Sigmoid colon (tissue), 7 donors: Measurements from ENCODE around the gene ALKBH3. TPM values are rescaled to one million over a fixed set of nuclear protein-coding genes. Genes with fewer than 3 reads are reported as not detected.

ENCODE experiments used
- DNase-seq: peaks from one replicate; pipeline ENCODE4 v3.0.0-alpha.2; 2019
- H3K27ac ChIP-seq, 4 donors: fragments of 200-600 bp; sonication (generic); one replicate each; pipeline ENCODE4 v1.5.1; 2016 to 2019; ENCODE audit warnings: mild to moderate bottlenecking in 1 of 4
- H3K27me3 ChIP-seq, 3 donors: fragments of 200-600 bp; sonication (generic); one replicate each; pipeline ENCODE4 v1.5.1; 2019; ENCODE audit warnings: mild to moderate bottlenecking in 1 of 3
- H3K36me3 ChIP-seq, 4 donors: fragments of 200-600 bp; sonication (generic); one replicate each; pipeline ENCODE4 v1.5.1; 2016 to 2019
- H3K4me1 ChIP-seq, 4 donors: fragments of 200-600 bp; sonication (generic); one replicate each; pipeline ENCODE4 v1.5.1; 2017 to 2019
- H3K4me3 ChIP-seq, 4 donors: fragments of 200-600 bp; sonication (generic); one replicate each; pipeline ENCODE4 v1.5.1; 2017 to 2019; ENCODE audit warnings: mild to moderate bottlenecking in 2 of 4, moderate library complexity in 1 of 4
- H3K9me3 ChIP-seq, 4 donors: fragments of 200-600 bp in 3 of 4; sonication (generic) in 3 of 4; one replicate each; pipeline versions ENCODE4 v1.5.1 to v1.6.1; 2013 to 2019
- CTCF ChIP-seq, 4 experiments: fragments of 450-650 bp in 3 of 4; fragments of 200-600 bp in 1 of 4; IDR thresholded peaks; one replicate each; pipeline ENCODE4 v1.5.1; 2016 to 2019; ENCODE audit warnings: antibody characterized with exemption in 4 of 4, mild to moderate bottlenecking in 3 of 4, moderate library complexity in 2 of 4
- EP300 ChIP-seq, 4 donors: sonication (generic); formaldehyde crosslinking; IDR thresholded peaks; one replicate each; pipeline ENCODE4 v1.6.1; 2017; ENCODE audit warnings: antibody characterized with exemption in 4 of 4
- POLR2A ChIP-seq, 2 donors: fragments of 450-650 bp; IDR thresholded peaks; one replicate each; pipeline ENCODE4 v1.6.1; 2016; ENCODE audit warnings: antibody characterized with exemption in 2 of 2, mild to moderate bottlenecking in 2 of 2, moderate library complexity in 2 of 2
- POLR2AphosphoS5 ChIP-seq, 4 donors: sonication (generic); formaldehyde crosslinking; IDR thresholded peaks; one replicate each; pipeline ENCODE4 v1.6.1; 2017; ENCODE audit warnings: antibody characterized with exemption in 4 of 4
- WGBS, 2 donors: extraction: QIAGEN DNeasy Blood & Tissue Kit; methylation state at CpG; one replicate each; pipeline ENCODE4 v1.1.7; 2013; 5-methylcytosine and 5-hydroxymethylcytosine counted together
- intact Hi-C: fragments of 100-400 bp; cut with DNase I; formaldehyde crosslinking; loops from one replicate; pipeline ENCODE4 v1.15.1; 2023
- polyA plus RNA-seq, 3 donors: library from polyadenylated mRNA; stranded (reverse); fragments of 200-250 nt; gene quantifications; one replicate each; pipeline ENCODE4 v1.2.3, GENCODE V29; 2013
- total RNA-seq, 4 donors: library from RNA; depleted of rRNA; stranded (reverse); fragments of >200 nt; gene quantifications; one replicate each; pipeline ENCODE4 v1.1.0, GENCODE V29; 2016
- donor health status: healthy with polysubstance abuse.
- donor health status: Bipolar disorder and iron deficiency.
- donor health status: healthy.

ALKBH3 gene
- total and polyA plus RNA-seq, 7 donors = 15.7 to 31.2 (median 27.3) TPM

GRCh38 chr11:43908191-43908590 is 27.6 kb downstream of the ALKBH3 start:
- peaks cover 0 to 10% (median 0%) of the 10 kb centered on the region in 4 donors for H3K4me1 ChIP-seq
- peaks cover under 1 to 54% (median 7%) of the 10 kb centered on the region in 4 donors for H3K36me3 ChIP-seq
- H3K27me3 ChIP-seq = no peaks in the 10 kb centered on the region
- TF ChIP-seq CTCF (IDR thresholded peaks at IDR 0.05) = no peak
- no peak for TF ChIP-seq POLR2AphosphoS5 (IDR thresholded peaks at IDR 0.05)
- TF ChIP-seq EP300 (IDR thresholded peaks at IDR 0.05) = no peak
- no peak for TF ChIP-seq POLR2A (IDR thresholded peaks at IDR 0.05)
- intact Hi-C loops = no loop called here
- no peak overlapping the region for H3K4me3 ChIP-seq
- H3K9me3 ChIP-seq = no peaks in the 10 kb centered on the region
- DNase-seq = no peak
- no peak overlapping the region for H3K27ac ChIP-seq
- 96 to 97% methylated on average over 2 of the region's 2 CpGs for WGBS, 2 donors

- intact Hi-C loops = no loop called here
- DNase-seq = no peak
- Histone ChIP-seq H3K4me1 (peaks cover 0 to 10% (median 0%) of the 10 kb centered on the region in 4 donors), H3K27me3 (no peaks in the 10 kb centered on the region), H3K4me3 (no peak overlapping the region), H3K36me3 (peaks cover 3 to 54% (median 5%) of the 10 kb centered on the region in 4 donors), H3K9me3 (no peaks in the 10 kb centered on the region), H3K27ac (no peak overlapping the region)
- TF ChIP-seq POLR2A (IDR thresholded peaks at IDR 0.05) (no peak), CTCF (IDR thresholded peaks at IDR 0.05) (no peak), POLR2AphosphoS5 (IDR thresholded peaks at IDR 0.05) (no peak), EP300 (IDR thresholded peaks at IDR 0.05) (no peak)
- WGBS, 2 donors = 84 to 93% methylated on average over 7 of the region's 7 CpGs
Measured at GRCh38 chr11:43908683-43909082, 28.1 kb downstream of the ALKBH3 start.

GRCh38 chr11:43913829-43914380 is 33.3 kb downstream of the ALKBH3 start:
- Histone ChIP-seq H3K4me3 (no peak overlapping the region), H3K4me1 (peaks cover 0 to 16% (median 8%) of the 10 kb centered on the region in 4 donors), H3K27ac (no peak overlapping the region), H3K9me3 (no peaks in the 10 kb centered on the region), H3K36me3 (peaks cover 0 to 63% (median 6%) of the 10 kb centered on the region in 4 donors), H3K27me3 (no peaks in the 10 kb centered on the region)
- no peak for TF ChIP-seq CTCF (IDR thresholded peaks at IDR 0.05)
- no peak for TF ChIP-seq POLR2AphosphoS5 (IDR thresholded peaks at IDR 0.05)
- TF ChIP-seq POLR2A (IDR thresholded peaks at IDR 0.05) = no peak
- TF ChIP-seq EP300 (IDR thresholded peaks at IDR 0.05) = no peak
- intact Hi-C loops = no loop called here
- no peak for DNase-seq
- WGBS, 2 donors = 86 to 87% methylated on average over 3 of the region's 3 CpGs

GRCh38 chr11:43914466-43914865 is 33.8 kb downstream of the ALKBH3 start:
- no peaks in the 10 kb centered on the region for H3K27me3 ChIP-seq
- DNase-seq = no peak
- 68 to 88% methylated on average over 1 of the region's 1 CpG for WGBS, 2 donors
- peaks cover 0 to 63% (median 9%) of the 10 kb centered on the region in 4 donors for H3K36me3 ChIP-seq
- TF ChIP-seq CTCF (IDR thresholded peaks at IDR 0.05) (no peak), POLR2AphosphoS5 (IDR thresholded peaks at IDR 0.05) (no peak), EP300 (IDR thresholded peaks at IDR 0.05) (no peak), POLR2A (IDR thresholded peaks at IDR 0.05) (no peak)
- H3K4me1 ChIP-seq = peaks cover 0 to 20% (median 9%) of the 10 kb centered on the region in 4 donors
- H3K9me3 ChIP-seq = no peaks in the 10 kb centered on the region
- no peak overlapping the region for H3K27ac ChIP-seq
- no peak overlapping the region for H3K4me3 ChIP-seq
- intact Hi-C loops = no loop called here

GRCh38 chr11:43916621-43917020 is 36.0 kb downstream of the ALKBH3 start:
- peaks cover 0 to 30% (median 13%) of the 10 kb centered on the region in 4 donors for H3K4me1 ChIP-seq
- H3K36me3 ChIP-seq = peaks cover 0 to 65% (median 14%) of the 10 kb centered on the region in 4 donors
- H3K4me3 ChIP-seq = no peak overlapping the region
- 71 to 83% methylated on average over 2 of the region's 2 CpGs for WGBS, 2 donors
- intact Hi-C loops = no loop called here
- peak overlapping the region in 1 of 4 donors; percentile 85 for H3K27ac ChIP-seq
- H3K9me3 ChIP-seq = no peaks in the 10 kb centered on the region
- no peak for DNase-seq
- no peaks in the 10 kb centered on the region for H3K27me3 ChIP-seq
- no peak for TF ChIP-seq EP300 (IDR thresholded peaks at IDR 0.05)
